Activated naive CD8-positive, alpha-beta T cell treated with anti-CD3 and anti-CD28 coated beads for 36 hours (primary cell): ENCODE measurements around the gene LGALS9B. TPM values are rescaled to one million over a fixed set of nuclear protein-coding genes. Genes with fewer than 3 reads are reported as not detected.
"Not testable (repeated sequence)": the region's sequence is repeated elsewhere in the genome, so short reads cannot be mapped to it uniquely, and the experiment has no call there.

ENCODE experiments used
- DNase-seq: peaks from one replicate; pipeline ENCODE4 v3.0.0; 2021
- H3K27ac Mint-ChIP-seq: one replicate; pipeline ENCODE4 v1.8.0; 2022; ENCODE audit warnings: mild to moderate bottlenecking, moderate library complexity, mixed read lengths
- H3K27me3 Mint-ChIP-seq: one replicate; pipeline ENCODE4 v1.8.0; 2022; ENCODE audit warnings: mild to moderate bottlenecking, mixed read lengths
- H3K36me3 Mint-ChIP-seq: one replicate; pipeline ENCODE4 v1.8.0; 2021; ENCODE audit warnings: mild to moderate bottlenecking, mixed read lengths
- H3K4me1 Mint-ChIP-seq: one replicate; pipeline ENCODE4 v1.8.0; 2021; ENCODE audit warnings: mixed read lengths
- H3K4me3 Mint-ChIP-seq: one replicate; pipeline ENCODE4 v1.8.0; 2022; ENCODE audit warnings: mild to moderate bottlenecking, moderate library complexity, mixed read lengths
- H3K9me3 Mint-ChIP-seq: one replicate; pipeline ENCODE4 v1.8.0; 2022; ENCODE audit warnings: mixed read lengths
- total RNA-seq, 2 experiments: library from RNA; stranded (reverse); gene quantifications; one replicate each; pipeline ENCODE4 v1.2.3, GENCODE V29; 2021

Gene LGALS9B
- total RNA-seq, 2 experiments from 2014 or later, result not detected

GRCh38 chr17:20400559-20401305, 66.6 kb downstream of the LGALS9B start:
- not testable (repeated sequence) for DNase-seq, H3K36me3 Mint-ChIP-seq, H3K27ac Mint-ChIP-seq, H3K27me3 Mint-ChIP-seq, H3K4me3 Mint-ChIP-seq, H3K9me3 Mint-ChIP-seq, H3K4me1 Mint-ChIP-seq

Other genes with a start within 250 kb of the LGALS9B start
- gene CDRT15L2, start 112.2 kb upstream of the LGALS9B start, total RNA-seq, result not detected